BLaER1 (cell line): ENCODE data around the gene HPS4.
A peak's percentile ranks its signal among the peaks of the same experiment; 100 is the strongest.

Experiments
- H3K27ac ChIP-seq: shearing (Covaris generic); formaldehyde crosslinking; 2 replicates; pipeline ENCODE4 v1.8.1; 2022
- H3K27me3 ChIP-seq: shearing (Covaris generic); formaldehyde crosslinking; 2 replicates; pipeline ENCODE4 v1.8.1; 2022
- H3K36me3 ChIP-seq: shearing (Covaris generic); formaldehyde crosslinking; 2 replicates; pipeline ENCODE4 v1.8.1; 2022
- H3K4me1 ChIP-seq: shearing (Covaris generic); formaldehyde crosslinking; 2 replicates; pipeline ENCODE4 v1.8.1; 2022
- H3K4me2 ChIP-seq: shearing (Covaris generic); formaldehyde crosslinking; 2 replicates; pipeline ENCODE4 v1.8.1; 2022
- H3K4me3 ChIP-seq: shearing (Covaris generic); formaldehyde crosslinking; 2 replicates; pipeline ENCODE4 v1.8.1; 2022
- H3K9ac ChIP-seq: shearing (Covaris generic); formaldehyde crosslinking; 2 replicates; pipeline ENCODE4 v1.8.1; 2022
- H3K9me3 ChIP-seq: shearing (Covaris generic); formaldehyde crosslinking; 2 replicates; pipeline ENCODE4 v1.8.1; 2022
- H4K20me1 ChIP-seq: shearing (Covaris generic); formaldehyde crosslinking; 2 replicates; pipeline ENCODE4 v1.8.1; 2022
- Cebpa-rat ChIP-seq: shearing (Covaris generic); IDR thresholded peaks from 2 replicates; pipeline ENCODE4 v1.8.1; 2022

The HPS4 gene

GRCh38 chr22:26476705-26477340, 6.8 kb downstream of the HPS4 start:
- H3K9me3 ChIP-seq = no peaks in the 10 kb centered on the region
- H3K4me3 ChIP-seq = peak overlapping the region; percentile 90
- peaks cover 26% of the 10 kb centered on the region for H3K4me1 ChIP-seq
- no peak for TF ChIP-seq Cebpa-rat
- H4K20me1 ChIP-seq = peaks cover 34% of the 10 kb centered on the region
- H3K9ac ChIP-seq = peak overlapping the region; percentile 100
- H3K36me3 ChIP-seq = peaks cover 66% of the 10 kb centered on the region
- H3K4me2 ChIP-seq = peak overlapping the region; percentile 94
- peak overlapping the region; percentile 98 for H3K27ac ChIP-seq
- H3K27me3 ChIP-seq = no peaks in the 10 kb centered on the region

DNA sequence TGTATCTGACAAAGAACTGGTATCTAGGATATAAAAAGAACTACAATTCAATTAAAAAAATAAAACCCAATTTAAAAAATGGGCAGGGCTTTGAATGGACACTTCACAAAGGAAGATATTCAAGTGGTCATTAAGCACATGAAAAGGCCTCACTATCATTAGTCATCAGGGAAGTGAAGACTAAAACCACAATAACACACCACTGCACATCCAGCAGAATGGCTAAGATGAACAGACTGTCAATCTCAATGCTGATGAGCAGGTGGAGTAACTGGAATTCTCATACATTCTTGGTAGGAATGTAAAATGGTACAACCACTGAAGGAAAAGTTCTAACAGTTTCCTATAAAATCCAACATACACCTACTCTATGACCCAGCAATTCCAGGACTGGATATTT, 8.9 kb downstream of the HPS4 start:
- peak overlapping the region; percentile 90 for H3K4me3 ChIP-seq
- no peaks in the 10 kb centered on the region for H3K27me3 ChIP-seq
- peak overlapping the region; percentile 94 for H3K4me2 ChIP-seq
- peak overlapping the region; percentile 100 for H3K9ac ChIP-seq
- peaks cover 87% of the 10 kb centered on the region for H3K36me3 ChIP-seq
- H3K4me1 ChIP-seq = peaks cover 47% of the 10 kb centered on the region
- TF ChIP-seq Cebpa-rat = no peak
- H4K20me1 ChIP-seq = peaks cover 55% of the 10 kb centered on the region
- peak overlapping the region; percentile 98 for H3K27ac ChIP-seq
- no peaks in the 10 kb centered on the region for H3K9me3 ChIP-seq

DNA sequence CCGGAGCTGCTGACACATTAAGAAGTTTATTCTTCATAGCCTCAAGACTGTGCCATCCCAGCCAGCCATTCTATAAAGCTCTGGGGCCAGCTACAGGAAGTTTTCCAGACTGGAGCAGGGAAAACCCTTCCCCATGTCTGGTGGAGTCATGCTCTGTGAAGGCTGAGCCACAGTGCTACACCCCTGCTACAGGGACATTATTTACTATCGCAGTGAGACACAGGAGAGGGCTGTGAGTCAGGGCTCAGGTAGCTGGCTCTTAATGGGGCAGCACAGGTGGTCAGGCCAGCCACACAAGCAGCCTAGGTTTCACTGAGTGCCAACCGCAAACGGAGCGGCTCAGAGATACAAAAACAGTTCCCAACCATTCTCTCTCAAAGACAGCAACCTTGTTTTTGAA, 12.1 kb downstream of the HPS4 start:
- H3K4me1 ChIP-seq = peaks cover 79% of the 10 kb centered on the region
- peak overlapping the region; percentile 94 for H3K4me2 ChIP-seq
- no peaks in the 10 kb centered on the region for H3K9me3 ChIP-seq
- H3K27me3 ChIP-seq = no peaks in the 10 kb centered on the region
- peaks cover 87% of the 10 kb centered on the region for H4K20me1 ChIP-seq
- TF ChIP-seq Cebpa-rat = no peak
- H3K36me3 ChIP-seq = peaks cover 100% of the 10 kb centered on the region
- H3K4me3 ChIP-seq = peak overlapping the region; percentile 90
- H3K27ac ChIP-seq = peak overlapping the region; percentile 98
- H3K9ac ChIP-seq = peak overlapping the region; percentile 100

DNA sequence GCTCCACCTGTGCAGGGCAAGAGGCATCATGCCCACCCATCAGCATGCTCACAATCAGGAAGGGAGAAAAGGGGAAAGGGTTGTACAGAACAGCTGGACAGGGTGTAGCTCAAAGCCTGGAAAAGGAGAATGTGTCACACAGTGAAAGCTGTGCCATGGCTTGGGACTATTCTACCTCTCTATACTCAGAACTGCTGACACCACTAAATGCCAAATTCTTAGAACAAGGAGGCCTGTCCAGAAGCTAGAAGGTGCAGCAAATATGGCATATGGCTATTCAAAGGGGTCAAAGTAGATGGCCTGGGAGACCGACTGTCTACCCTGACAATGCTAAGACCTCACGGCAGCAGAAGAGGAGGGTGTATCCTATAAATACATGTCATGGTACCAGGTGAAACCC, 12.8 kb downstream of the HPS4 start:
- H3K9ac ChIP-seq = peak overlapping the region; percentile 100; the same call in 1 of the 2 replicates
- H4K20me1 ChIP-seq = peaks cover 94% of the 10 kb centered on the region
- peaks cover 86% of the 10 kb centered on the region for H3K4me1 ChIP-seq
- peaks cover 100% of the 10 kb centered on the region for H3K36me3 ChIP-seq
- peak overlapping the region; percentile 94 for H3K4me2 ChIP-seq
- H3K27me3 ChIP-seq = no peaks in the 10 kb centered on the region
- 0 out of 2 replicates have a peak overlapping the region, but pooled peaks have one; percentile 90 for H3K4me3 ChIP-seq
- no peaks in the 10 kb centered on the region for H3K9me3 ChIP-seq
- H3K27ac ChIP-seq = 0 out of 2 replicates have a peak overlapping the region, but pooled peaks have one; percentile 8
- no peak for TF ChIP-seq Cebpa-rat

DNA sequence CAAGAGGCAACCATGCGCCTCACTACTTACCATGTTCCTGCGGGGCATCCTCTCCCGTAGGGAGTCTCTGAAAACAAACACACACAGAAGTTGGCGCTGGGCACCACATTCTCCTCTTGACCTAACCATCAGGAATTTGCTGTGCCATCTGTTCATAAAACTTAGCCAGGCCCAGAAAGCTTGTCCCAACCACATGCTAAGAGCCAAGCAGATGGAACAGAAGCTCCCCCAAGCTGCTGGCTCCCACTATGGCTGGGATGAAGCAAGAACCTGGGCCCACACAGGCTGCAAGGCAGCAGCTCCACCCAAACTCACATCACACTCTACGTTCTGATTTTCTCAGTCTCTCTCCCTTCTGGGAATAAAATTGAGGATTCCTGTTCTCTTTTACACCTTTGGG, 17.4 kb downstream of the HPS4 start:
- 0 out of 2 replicates have a peak overlapping the region, but pooled peaks have one; percentile 20 for H3K27ac ChIP-seq
- H3K4me3 ChIP-seq = 0 out of 2 replicates have a peak overlapping the region, but pooled peaks have one; percentile 4
- no peak for TF ChIP-seq Cebpa-rat
- peak overlapping the region; percentile 44 for H3K9ac ChIP-seq
- H3K4me2 ChIP-seq = peak overlapping the region; percentile 94
- peaks cover 100% of the 10 kb centered on the region for H3K36me3 ChIP-seq
- H3K4me1 ChIP-seq = peaks cover 100% of the 10 kb centered on the region
- no peaks in the 10 kb centered on the region for H3K9me3 ChIP-seq
- H3K27me3 ChIP-seq = no peaks in the 10 kb centered on the region
- peaks cover 100% of the 10 kb centered on the region for H4K20me1 ChIP-seq

DNA sequence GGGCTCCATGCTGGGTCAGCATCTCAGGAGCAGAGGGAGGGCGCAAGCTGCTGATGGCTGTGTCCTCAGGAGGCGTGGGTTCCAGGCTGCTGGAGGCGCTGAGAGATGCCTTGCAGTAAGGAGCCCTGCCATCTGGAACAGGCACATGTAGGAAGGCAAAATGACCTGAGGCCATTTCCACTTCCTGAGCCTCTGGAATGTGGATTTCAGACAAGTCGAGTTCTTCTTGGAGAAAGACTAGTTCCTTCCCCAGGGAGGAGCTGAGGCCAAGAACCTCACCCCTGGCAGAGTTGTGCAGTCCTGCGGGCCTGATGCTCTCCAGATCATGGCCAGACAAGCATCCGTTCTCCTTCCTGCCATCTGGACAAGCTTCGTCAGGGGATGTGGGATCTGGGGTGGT, 19.3 kb downstream of the HPS4 start:
- H4K20me1 ChIP-seq = peaks cover 100% of the 10 kb centered on the region
- H3K9ac ChIP-seq = peak overlapping the region; percentile 44
- H3K4me3 ChIP-seq = peak overlapping the region; percentile 25; the same call in 1 of the 2 replicates
- H3K9me3 ChIP-seq = no peaks in the 10 kb centered on the region
- H3K4me1 ChIP-seq = peaks cover 92% of the 10 kb centered on the region
- TF ChIP-seq Cebpa-rat = no peak
- peaks cover 100% of the 10 kb centered on the region for H3K36me3 ChIP-seq
- H3K27ac ChIP-seq = 0 out of 2 replicates have a peak overlapping the region, but pooled peaks have one; percentile 8
- no peaks in the 10 kb centered on the region for H3K27me3 ChIP-seq
- H3K4me2 ChIP-seq = peak overlapping the region; percentile 94

- Histone ChIP-seq H3K4me3 (peak overlapping the region; percentile 25), H3K4me2 (peak overlapping the region; percentile 94), H3K9me3 (no peaks in the 10 kb centered on the region), H3K27me3 (no peaks in the 10 kb centered on the region), H4K20me1 (peaks cover 100% of the 10 kb centered on the region), H3K36me3 (peaks cover 100% of the 10 kb centered on the region), H3K27ac (peak overlapping the region; percentile 8; the same call in 1 of the 2 replicates), H3K9ac (peak overlapping the region; percentile 39; the same call in 1 of the 2 replicates), H3K4me1 (peaks cover 86% of the 10 kb centered on the region)
- no peak for TF ChIP-seq Cebpa-rat
Observed at GRCh38 chr22:26463688-26464087, 19.9 kb downstream of the HPS4 start.

- Histone ChIP-seq H3K9me3 (no peaks in the 10 kb centered on the region), H3K27ac (0 out of 2 replicates have a peak overlapping the region, but pooled peaks have one; percentile 8), H3K4me1 (peaks cover 85% of the 10 kb centered on the region), H3K36me3 (peaks cover 100% of the 10 kb centered on the region), H4K20me1 (peaks cover 100% of the 10 kb centered on the region), H3K9ac (peak overlapping the region; percentile 39; the same call in 1 of the 2 replicates), H3K4me2 (peak overlapping the region; percentile 94), H3K4me3 (peak overlapping the region; percentile 25; the same call in 1 of the 2 replicates), H3K27me3 (no peaks in the 10 kb centered on the region)
- TF ChIP-seq Cebpa-rat = no peak
Observed at GRCh38 chr22:26463101-26463661, 20.4 kb downstream of the HPS4 start.

DNA sequence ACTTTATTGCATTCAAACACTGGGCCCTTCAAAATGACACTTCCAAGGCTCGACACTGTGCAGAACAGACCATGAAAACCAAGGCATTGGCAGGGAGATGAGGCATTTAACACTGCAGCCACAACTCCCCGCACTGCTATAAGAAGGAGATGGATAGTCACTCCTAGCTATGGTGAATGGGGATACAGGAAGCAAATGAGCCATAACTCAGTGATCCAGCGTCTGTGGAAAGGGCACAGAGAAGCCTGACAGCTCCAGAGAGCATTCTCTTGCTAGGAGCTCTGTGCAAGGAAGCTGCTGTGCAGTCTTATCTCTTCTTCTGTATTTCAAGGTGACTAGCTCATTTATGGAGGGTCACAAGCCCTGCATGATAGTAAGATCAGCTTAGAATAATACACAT, 20.9 kb downstream of the HPS4 start:
- no peak overlapping the region for H3K4me3 ChIP-seq
- H3K4me2 ChIP-seq = peak overlapping the region; percentile 94
- no peak overlapping the region for H3K9ac ChIP-seq
- peaks cover 85% of the 10 kb centered on the region for H3K4me1 ChIP-seq
- no peak overlapping the region for H3K27ac ChIP-seq
- no peak for TF ChIP-seq Cebpa-rat
- H3K9me3 ChIP-seq = no peaks in the 10 kb centered on the region
- H3K36me3 ChIP-seq = peaks cover 100% of the 10 kb centered on the region
- no peaks in the 10 kb centered on the region for H3K27me3 ChIP-seq
- H4K20me1 ChIP-seq = peaks cover 100% of the 10 kb centered on the region

DNA sequence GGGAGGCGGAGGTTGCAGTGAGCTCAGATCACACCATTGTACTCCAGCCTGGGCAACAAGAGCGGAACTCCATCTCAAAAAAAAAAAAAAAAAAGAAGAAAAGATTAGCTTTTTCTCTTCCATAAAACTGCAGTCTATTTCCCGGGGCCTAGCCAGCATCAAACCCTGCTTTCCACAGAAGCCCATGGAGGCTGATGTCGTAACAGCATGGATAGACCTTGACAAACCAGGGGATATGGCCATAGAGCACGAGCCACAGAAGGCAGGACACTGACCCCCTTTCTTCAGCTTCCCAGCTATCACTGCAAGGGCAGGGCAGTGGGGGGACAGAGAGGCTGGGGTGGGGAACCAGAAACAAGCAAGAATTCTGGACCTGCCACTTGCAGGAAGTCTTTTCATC, 21.5 kb downstream of the HPS4 start:
- Histone ChIP-seq H3K27me3 (no peaks in the 10 kb centered on the region), H4K20me1 (peaks cover 100% of the 10 kb centered on the region), H3K9me3 (no peaks in the 10 kb centered on the region), H3K27ac (no peak overlapping the region), H3K4me3 (no peak overlapping the region), H3K36me3 (peaks cover 100% of the 10 kb centered on the region), H3K4me2 (peak overlapping the region; percentile 94), H3K4me1 (peaks cover 85% of the 10 kb centered on the region), H3K9ac (no peak overlapping the region; the same call in 1 of the 2 replicates)
- no peak; the same call in 1 of the 2 replicates for TF ChIP-seq Cebpa-rat
